Peyer's patch (tissue), 4 donors: Measurements from ENCODE around the gene TUBA3C.

Experiments
- CTCF ChIP-seq, 6 experiments: fragments of 450-650 bp in 4 of 6; fragments of 200-600 bp in 2 of 6; sonication (generic) in 1 of 6; IDR thresholded peaks; one replicate each; pipeline ENCODE4 v1.5.1; 2017 to 2019; ENCODE audit warnings: antibody characterized with exemption in 6 of 6, mild to moderate bottlenecking in 3 of 6, moderate library complexity in 1 of 6
- POLR2A ChIP-seq, 2 donors: fragments of 450-650 bp; IDR thresholded peaks; one replicate each; pipeline ENCODE4 v1.5.1; 2017; ENCODE audit warnings: antibody characterized with exemption in 2 of 2, mild to moderate bottlenecking in 2 of 2, moderate library complexity in 2 of 2

GRCh38 chr13:19150226-19150625 lies 31.4 kb downstream of the TUBA3C start:
- TF ChIP-seq CTCF (IDR thresholded peaks at IDR 0.05) (no peak), POLR2A (IDR thresholded peaks at IDR 0.05) (no peak)
